ENCODE data around the gene GALNT2.

The GALNT2 gene

DNA sequence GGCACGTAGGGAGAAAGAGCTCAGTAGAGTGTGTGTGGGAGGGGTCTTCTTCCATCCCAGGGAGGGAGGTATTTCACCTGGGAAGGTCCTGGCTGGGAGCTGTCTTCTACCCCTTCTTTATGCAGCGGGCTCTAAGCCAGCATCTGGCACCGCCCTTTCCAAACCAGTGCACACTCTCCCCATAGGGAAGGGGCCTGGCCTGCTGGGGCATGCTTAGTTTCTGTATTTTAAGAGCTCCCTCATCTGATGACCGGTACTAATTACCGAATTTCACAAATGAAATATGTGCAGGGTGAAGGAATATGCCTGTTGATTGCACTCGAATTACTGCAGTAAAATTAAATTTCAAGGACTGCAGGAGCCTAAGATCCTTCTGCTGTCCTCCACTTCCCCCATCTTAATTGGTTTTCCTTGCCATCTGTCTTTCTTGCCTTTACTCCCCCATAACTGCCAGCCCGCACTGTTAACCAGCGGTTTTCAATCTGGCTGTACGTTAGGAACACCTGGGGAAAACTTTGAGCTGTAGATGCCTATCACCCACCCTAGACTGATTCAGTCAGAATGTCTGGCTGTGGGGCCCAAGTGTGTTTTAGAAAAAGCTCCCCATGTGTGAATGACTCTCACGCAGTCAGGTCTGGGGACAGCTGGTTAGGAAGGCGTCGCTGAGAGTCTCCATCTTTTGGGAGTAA, 20.1 kb downstream of the GALNT2 start:
- DNase-seq (ENCODE audit: low read depth): no peak

DNA sequence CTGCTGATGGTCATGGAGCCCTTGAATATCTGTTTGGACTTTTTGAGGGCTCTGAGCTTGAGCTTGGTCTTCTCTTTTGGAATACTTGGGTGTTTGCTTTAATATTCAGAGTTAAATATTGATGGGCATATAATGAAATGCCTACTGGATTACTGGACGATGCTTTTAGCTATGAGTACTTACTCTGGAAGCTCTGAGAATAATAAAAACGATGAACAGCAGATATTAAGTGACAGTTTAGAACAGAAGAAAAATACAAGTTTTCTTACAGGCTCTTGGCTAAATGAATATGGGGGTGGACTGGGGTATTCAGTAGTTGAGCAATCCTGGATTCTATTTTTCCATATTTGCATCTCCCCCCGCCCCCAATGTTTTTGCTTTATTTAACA, 20.7 kb downstream of the GALNT2 start:
- H3K4me3 ChIP-seq (ENCODE audit: low read depth, low read length): no peak overlapping the region
- no peak for DNase-seq (ENCODE audit: low read depth)
- TF ChIP-seq, protein P1, sequence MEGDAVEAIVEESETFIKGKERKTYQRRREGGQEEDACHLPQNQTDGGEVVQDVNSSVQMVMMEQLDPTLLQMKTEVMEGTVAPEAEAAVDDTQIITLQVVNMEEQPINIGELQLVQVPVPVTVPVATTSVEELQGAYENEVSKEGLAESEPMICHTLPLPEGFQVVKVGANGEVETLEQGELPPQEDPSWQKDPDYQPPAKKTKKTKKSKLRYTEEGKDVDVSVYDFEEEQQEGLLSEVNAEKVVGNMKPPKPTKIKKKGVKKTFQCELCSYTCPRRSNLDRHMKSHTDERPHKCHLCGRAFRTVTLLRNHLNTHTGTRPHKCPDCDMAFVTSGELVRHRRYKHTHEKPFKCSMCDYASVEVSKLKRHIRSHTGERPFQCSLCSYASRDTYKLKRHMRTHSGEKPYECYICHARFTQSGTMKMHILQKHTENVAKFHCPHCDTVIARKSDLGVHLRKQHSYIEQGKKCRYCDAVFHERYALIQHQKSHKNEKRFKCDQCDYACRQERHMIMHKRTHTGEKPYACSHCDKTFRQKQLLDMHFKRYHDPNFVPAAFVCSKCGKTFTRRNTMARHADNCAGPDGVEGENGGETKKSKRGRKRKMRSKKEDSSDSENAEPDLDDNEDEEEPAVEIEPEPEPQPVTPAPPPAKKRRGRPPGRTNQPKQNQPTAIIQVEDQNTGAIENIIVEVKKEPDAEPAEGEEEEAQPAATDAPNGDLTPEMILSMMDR (conservative IDR thresholded peaks at IDR 0.05; ENCODE audit: low read depth, low read length): no peak

More for the DNA sequence above, 20.1 kb downstream of the GALNT2 start:
- TF ChIP-seq, protein P1 (conservative IDR thresholded peaks at IDR 0.05; ENCODE audit: low read depth, low read length): no peak
- no peak overlapping the region for H3K4me3 ChIP-seq (ENCODE audit: low read depth, low read length)

DNA sequence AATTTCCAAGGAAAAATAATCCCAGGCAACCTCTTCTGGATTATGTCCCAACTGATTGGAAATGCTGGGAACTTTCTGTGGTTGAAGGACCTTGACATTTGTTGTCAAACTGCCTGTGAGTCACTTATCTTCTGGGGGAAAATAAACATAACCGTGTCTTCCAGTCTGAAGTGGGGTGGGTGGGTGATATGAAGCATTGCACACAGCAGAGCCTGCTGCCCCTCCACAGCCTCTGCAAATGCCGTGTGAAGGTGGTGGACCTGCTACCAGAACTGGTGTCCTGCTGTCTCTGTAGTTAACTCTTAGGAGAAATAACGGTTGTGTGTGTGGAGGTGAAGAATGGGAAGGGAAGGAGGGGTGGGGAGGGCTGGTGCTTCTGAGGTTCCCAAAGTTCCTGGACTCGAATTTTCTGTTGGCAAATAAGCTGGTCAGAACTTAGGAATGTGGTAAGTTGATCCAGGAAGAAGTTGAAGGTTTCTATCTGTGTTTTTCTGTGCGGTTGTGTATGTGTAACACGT, 23.2 kb downstream of the GALNT2 start:
- no peak overlapping the region for H3K4me3 ChIP-seq (ENCODE audit: low read depth, low read length)
- peak; percentile 86 for DNase-seq (ENCODE audit: low read depth)
- TF ChIP-seq, protein P1 (conservative IDR thresholded peaks at IDR 0.05; ENCODE audit: low read depth, low read length): no peak

DNA sequence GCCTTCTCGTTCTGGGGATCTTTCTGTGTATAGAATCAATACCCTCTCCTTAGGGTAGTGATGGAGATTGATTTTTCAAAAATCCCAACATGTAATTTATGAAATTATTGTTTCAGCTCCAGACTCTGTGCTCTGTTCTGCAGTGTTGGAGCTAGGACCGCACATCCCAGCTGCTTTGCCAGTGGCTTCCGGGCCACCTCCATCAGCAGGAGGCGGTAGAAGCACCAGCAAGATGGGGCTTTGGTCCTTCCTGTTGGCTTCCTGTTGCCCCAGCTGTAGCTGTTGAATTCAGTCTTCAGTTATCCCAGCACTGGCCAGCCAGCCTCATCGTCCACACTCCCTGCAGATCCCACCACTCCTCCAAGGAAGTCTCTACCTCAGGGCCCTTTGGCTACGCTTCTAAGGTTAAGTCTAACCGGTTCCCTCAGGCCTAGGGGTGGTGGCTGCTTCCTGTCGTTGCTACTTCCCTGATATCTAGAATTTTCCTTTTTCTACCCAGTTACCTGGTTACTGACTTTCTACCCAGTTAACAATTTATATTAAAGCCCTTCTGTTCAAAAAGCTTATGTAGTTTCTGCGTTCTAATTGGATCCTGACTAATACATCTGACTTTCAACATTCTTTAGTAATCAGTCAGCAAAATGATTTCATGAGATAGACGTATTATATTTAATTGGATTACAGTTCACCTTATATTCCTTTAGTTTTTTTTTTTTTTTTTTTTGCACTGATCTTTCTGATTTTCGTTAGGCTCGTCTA, 24.6 kb downstream of the GALNT2 start:
- DNase-seq (ENCODE audit: low read depth): peak; percentile 43
- no peak overlapping the region for H3K4me3 ChIP-seq (ENCODE audit: low read depth, low read length)
- TF ChIP-seq, protein P1 (conservative IDR thresholded peaks at IDR 0.05; ENCODE audit: low read depth, low read length): peak; percentile 12

DNA sequence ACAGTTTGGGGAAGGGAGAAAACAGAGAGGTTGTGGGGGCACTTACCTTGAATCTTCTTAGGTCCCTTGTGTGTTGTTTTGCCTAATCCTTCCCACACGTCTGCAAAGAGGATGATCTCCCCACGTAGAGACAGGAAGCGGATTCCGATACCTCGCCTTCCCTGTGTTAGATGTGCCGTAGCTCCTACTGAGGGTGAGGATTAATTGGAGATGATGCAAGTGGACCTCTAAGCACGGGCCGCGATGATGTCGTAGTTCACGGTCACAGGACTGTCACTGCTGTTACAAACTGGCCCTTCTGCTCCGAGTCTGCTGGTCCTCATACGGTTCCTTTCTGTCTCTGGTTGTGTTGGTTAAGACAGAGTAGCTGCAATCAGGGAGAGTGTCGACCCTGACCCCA, 27.7 kb downstream of the GALNT2 start:
- DNase-seq (ENCODE audit: low read depth): no peak
- no peak overlapping the region for H3K4me3 ChIP-seq (ENCODE audit: low read depth, low read length)
- TF ChIP-seq, protein P1 (conservative IDR thresholded peaks at IDR 0.05; ENCODE audit: low read depth, low read length): no peak

DNA sequence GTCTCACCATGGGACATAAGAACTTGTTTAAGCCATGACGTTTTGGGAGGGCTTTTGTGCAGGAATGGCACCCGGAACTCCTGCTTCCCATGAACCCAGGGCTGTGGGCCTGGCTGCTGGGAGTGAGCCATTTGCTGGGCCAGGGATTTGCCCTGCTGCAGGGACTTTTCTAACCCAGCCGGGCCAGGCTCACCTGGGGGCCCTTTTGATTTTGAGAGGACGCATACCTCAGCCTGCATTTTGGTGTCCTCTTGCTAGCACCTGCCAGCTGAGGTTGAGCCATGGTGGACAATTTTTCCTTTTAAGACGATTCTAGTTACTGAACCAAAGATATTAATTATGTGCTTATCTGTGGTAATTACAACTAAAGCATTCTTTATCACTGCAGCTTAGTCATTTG, 28.9 kb downstream of the GALNT2 start:
- DNase-seq (ENCODE audit: low read depth): no peak
- no peak overlapping the region for H3K4me3 ChIP-seq (ENCODE audit: low read depth, low read length)

More for the DNA sequence above, 28.9 kb downstream of the GALNT2 start:
- TF ChIP-seq, protein P1 (conservative IDR thresholded peaks at IDR 0.05; ENCODE audit: low read depth, low read length): no peak
